Immature natural killer cell (primary cell): ENCODE results near the gene CCDC190. TPM values are rescaled to one million over a fixed set of nuclear protein-coding genes. Genes with fewer than 3 reads are reported as not detected.
"Not testable (repeated sequence)": the region's sequence is repeated elsewhere in the genome, so short reads cannot be mapped to it uniquely, and the experiment has no call there.

Source experiments
- DNase-seq, 3 donors: peaks; one replicate each; pipeline ENCODE4 v3.0.0; 2022; ENCODE audit warnings: mixed read lengths in 1 of 3
- H3K27ac Mint-ChIP-seq, 6 donors: one replicate each; pipeline ENCODE4 v1.8.0; 2020; ENCODE audit warnings: mixed read lengths in 6 of 6, mild to moderate bottlenecking in 5 of 6, inconsistent platforms in 4 of 6, moderate library complexity in 3 of 6
- H3K27me3 Mint-ChIP-seq, 3 donors: one replicate each; pipeline ENCODE4 v1.8.0; 2020 to 2021; ENCODE audit warnings: low read depth in 3 of 3, mild to moderate bottlenecking in 3 of 3, mixed read lengths in 3 of 3, moderate library complexity in 3 of 3, inconsistent platforms in 1 of 3
- H3K36me3 Mint-ChIP-seq, 3 donors: one replicate each; pipeline ENCODE4 v1.8.0; 2020; ENCODE audit warnings: mixed read lengths in 3 of 3, inconsistent platforms in 2 of 3, mild to moderate bottlenecking in 2 of 3
- H3K4me1 Mint-ChIP-seq, 2 donors: one replicate each; pipeline ENCODE4 v1.8.0; 2020; ENCODE audit warnings: inconsistent platforms in 2 of 2, mild to moderate bottlenecking in 2 of 2, mixed read lengths in 2 of 2, moderate library complexity in 1 of 2
- H3K4me3 Mint-ChIP-seq, 5 donors: one replicate each; pipeline ENCODE4 v1.8.0; 2020; ENCODE audit warnings: mild to moderate bottlenecking in 5 of 5, mixed read lengths in 5 of 5, inconsistent platforms in 3 of 5, moderate library complexity in 3 of 5
- H3K9me3 Mint-ChIP-seq, 6 donors: one replicate each; pipeline ENCODE4 v1.8.0; 2020; ENCODE audit warnings: mild to moderate bottlenecking in 6 of 6, mixed read lengths in 6 of 6, inconsistent platforms in 4 of 6, moderate library complexity in 3 of 6
- polyA plus RNA-seq, 3 donors: library from polyadenylated mRNA; unstranded; fragments of 300-500 nt; fragmentation: Illumina TruSeq; gene quantifications; one replicate each; pipeline ENCODE4 v1.2.3, GENCODE V29; 2021

CCDC190 gene
- polyA plus RNA-seq, 3 donors from 2014 or later: not detected

- H3K4me1 Mint-ChIP-seq, H3K4me3 Mint-ChIP-seq, H3K36me3 Mint-ChIP-seq, H3K27ac Mint-ChIP-seq, DNase-seq: not testable (repeated sequence)
- H3K27me3 Mint-ChIP-seq: peaks cover 5 to 22% (median 7%) of the 10 kb centered on the region in 3 donors
- H3K9me3 Mint-ChIP-seq: peaks cover 0 to 15% (median under 1%) of the 10 kb centered on the region in 6 donors
Measured at GRCh38 chr1:162871417-162871816, 10.4 kb upstream of the CCDC190 start.

- H3K4me3 Mint-ChIP-seq: no peak overlapping the region
- H3K27ac Mint-ChIP-seq: no peak overlapping the region
- no peaks in the 10 kb centered on the region for H3K4me1 Mint-ChIP-seq
- peaks cover 0 to 15% (median 0%) of the 10 kb centered on the region in 6 donors for H3K9me3 Mint-ChIP-seq
- peaks cover 4 to 14% (median 5%) of the 10 kb centered on the region in 3 donors for H3K27me3 Mint-ChIP-seq
- peaks cover 0 to 4% (median 0%) of the 10 kb centered on the region in 3 donors for H3K36me3 Mint-ChIP-seq
- no peak for DNase-seq
Measured at GRCh38 chr1:162868972-162869371, 8.0 kb upstream of the CCDC190 start.

GRCh38 chr1:162861625-162862024 is 650 bp upstream of the CCDC190 start:
- Mint-ChIP-seq H3K4me1 (no peaks in the 10 kb centered on the region), H3K27me3 (peaks cover 0 to 3% (median 3%) of the 10 kb centered on the region in 3 donors), H3K4me3 (no peak overlapping the region), H3K36me3 (no peaks in the 10 kb centered on the region), H3K9me3 (no peaks in the 10 kb centered on the region), H3K27ac (no peak overlapping the region)
- no peak for DNase-seq

- Mint-ChIP-seq H3K4me3 (no peak overlapping the region), H3K27me3 (peaks cover 0 to 3% (median 3%) of the 10 kb centered on the region in 3 donors), H3K4me1 (no peaks in the 10 kb centered on the region), H3K9me3 (no peaks in the 10 kb centered on the region), H3K27ac (no peak overlapping the region), H3K36me3 (no peaks in the 10 kb centered on the region)
- no peak for DNase-seq
Measured at GRCh38 chr1:162859191-162859590, 1.8 kb downstream of the CCDC190 start.

GRCh38 chr1:162857850-162858249 is 3.1 kb downstream of the CCDC190 start:
- DNase-seq: no peak
- Mint-ChIP-seq H3K36me3 (no peaks in the 10 kb centered on the region), H3K4me3 (no peak overlapping the region), H3K4me1 (no peaks in the 10 kb centered on the region), H3K27me3 (peaks cover 0 to 3% (median 0%) of the 10 kb centered on the region in 3 donors), H3K9me3 (no peaks in the 10 kb centered on the region), H3K27ac (no peak overlapping the region)

- H3K27me3 Mint-ChIP-seq: peaks cover 2% of the 10 kb centered on the region in 3 donors
- no peak for DNase-seq
- H3K4me1 Mint-ChIP-seq: no peaks in the 10 kb centered on the region
- H3K4me3 Mint-ChIP-seq: no peak overlapping the region
- no peaks in the 10 kb centered on the region for H3K9me3 Mint-ChIP-seq
- H3K27ac Mint-ChIP-seq: no peak overlapping the region
- H3K36me3 Mint-ChIP-seq: no peaks in the 10 kb centered on the region
Measured at GRCh38 chr1:162856260-162856659, 4.7 kb downstream of the CCDC190 start.

- Mint-ChIP-seq H3K9me3 (no peaks in the 10 kb centered on the region), H3K4me1 (no peaks in the 10 kb centered on the region), H3K36me3 (no peaks in the 10 kb centered on the region), H3K27me3 (peaks cover 0 to 5% (median 2%) of the 10 kb centered on the region in 3 donors), H3K4me3 (no peak overlapping the region), H3K27ac (no peak overlapping the region)
- DNase-seq: no peak
Measured at GRCh38 chr1:162855461-162856150, 5.4 kb downstream of the CCDC190 start.

- Mint-ChIP-seq H3K4me1 (no peaks in the 10 kb centered on the region), H3K4me3 (no peak overlapping the region), H3K36me3 (no peaks in the 10 kb centered on the region), H3K27me3 (peaks cover 0 to 5% (median 2%) of the 10 kb centered on the region in 3 donors), H3K27ac (no peak overlapping the region), H3K9me3 (no peaks in the 10 kb centered on the region)
- DNase-seq: peak; percentile 21 to 41 (median 27)
Measured at GRCh38 chr1:162854245-162854882, 6.6 kb downstream of the CCDC190 start.

- no peaks in the 10 kb centered on the region for H3K9me3 Mint-ChIP-seq
- H3K4me3 Mint-ChIP-seq: no peak overlapping the region
- no peak for DNase-seq
- no peaks in the 10 kb centered on the region for H3K36me3 Mint-ChIP-seq
- peaks cover 2 to 5% (median 4%) of the 10 kb centered on the region in 3 donors for H3K27me3 Mint-ChIP-seq
- H3K27ac Mint-ChIP-seq: no peak overlapping the region
- no peaks in the 10 kb centered on the region for H3K4me1 Mint-ChIP-seq
Measured at GRCh38 chr1:162851341-162851740, 9.6 kb downstream of the CCDC190 start.

GRCh38 chr1:162849711-162850110 is 11.3 kb downstream of the CCDC190 start:
- Mint-ChIP-seq H3K27me3 (peaks cover 2 to 5% (median 4%) of the 10 kb centered on the region in 3 donors), H3K36me3 (no peaks in the 10 kb centered on the region), H3K4me1 (no peaks in the 10 kb centered on the region), H3K4me3 (no peak overlapping the region), H3K27ac (no peak overlapping the region), H3K9me3 (no peaks in the 10 kb centered on the region)
- no peak for DNase-seq

- H3K9me3 Mint-ChIP-seq: no peaks in the 10 kb centered on the region
- peak; percentile 46 to 63 (median 55) for DNase-seq
- no peak overlapping the region for H3K4me3 Mint-ChIP-seq
- H3K27me3 Mint-ChIP-seq: peaks cover 2 to 5% (median 4%) of the 10 kb centered on the region in 3 donors
- H3K27ac Mint-ChIP-seq: no peak overlapping the region
- no peaks in the 10 kb centered on the region for H3K36me3 Mint-ChIP-seq
- no peaks in the 10 kb centered on the region for H3K4me1 Mint-ChIP-seq
Measured at GRCh38 chr1:162847839-162848453, 13.0 kb downstream of the CCDC190 start.

GRCh38 chr1:162846256-162847212 is 14.4 kb downstream of the CCDC190 start:
- DNase-seq: no peak
- Mint-ChIP-seq H3K9me3 (no peaks in the 10 kb centered on the region), H3K27me3 (peaks cover under 1 to 5% (median 4%) of the 10 kb centered on the region in 3 donors), H3K4me3 (no peak overlapping the region), H3K27ac (no peak overlapping the region), H3K36me3 (no peaks in the 10 kb centered on the region), H3K4me1 (no peaks in the 10 kb centered on the region)

GRCh38 chr1:162844153-162844552 is 16.8 kb downstream of the CCDC190 start:
- H3K4me1 Mint-ChIP-seq: no peaks in the 10 kb centered on the region
- peaks cover 2 to 5% (median 3%) of the 10 kb centered on the region in 3 donors for H3K27me3 Mint-ChIP-seq
- H3K9me3 Mint-ChIP-seq: peaks cover 4 to 7% (median 6%) of the 10 kb centered on the region in 6 donors
- H3K27ac Mint-ChIP-seq: no peak overlapping the region
- no peak for DNase-seq
- H3K36me3 Mint-ChIP-seq: peaks cover 0 to 5% (median 0%) of the 10 kb centered on the region in 3 donors
- H3K4me3 Mint-ChIP-seq: no peak overlapping the region
